Neural cell (in vitro differentiated cells): ENCODE data around the gene IGFBP7.

ENCODE experiments used
- CTCF ChIP-seq: fragments of 450-650 bp; IDR thresholded peaks from 2 replicates; pipeline ENCODE4 v1.5.1; 2014; ENCODE audit warnings: antibody characterized with exemption, mild to moderate bottlenecking, moderate library complexity; ENCODE audit not compliant: poor library complexity, severe bottlenecking
- EP300 ChIP-seq: fragments of 450-650 bp; conservative IDR thresholded peaks from 2 replicates; pipeline ENCODE4 v1.6.1; 2014; ENCODE audit warnings: antibody characterized with exemption, mild to moderate bottlenecking, moderate library complexity; ENCODE audit not compliant: poor library complexity, severe bottlenecking
- EZH2 ChIP-seq: fragments of 200-600, 300-800 bp; shearing (Covaris generic), sonication (generic); IDR thresholded peaks from 2 replicates; pipeline ENCODE4 v1.6.1; 2014; ENCODE audit warnings: antibody characterized with exemption, low read length, borderline replicate concordance, mild to moderate bottlenecking; ENCODE audit not compliant: insufficient read depth, poor library complexity, severe bottlenecking
- POLR2AphosphoS5 ChIP-seq: IDR thresholded peaks from 2 replicates; pipeline ENCODE4 v1.6.1; 2012
- RAD21 ChIP-seq: fragments of 450-650 bp; conservative IDR thresholded peaks from 2 replicates; pipeline ENCODE4 v1.6.1; 2014; ENCODE audit warnings: antibody characterized with exemption, mild to moderate bottlenecking, moderate library complexity
- SMC3 ChIP-seq: fragments of 450-650 bp; conservative IDR thresholded peaks from 2 replicates; pipeline ENCODE4 v1.6.1; 2014; ENCODE audit warnings: antibody characterized with exemption, mild to moderate bottlenecking, moderate library complexity; ENCODE audit not compliant: poor library complexity

GRCh38 chr4:57055886-57056285 lies 54.3 kb downstream of the IGFBP7 start:
- no peak for TF ChIP-seq CTCF
- TF ChIP-seq EP300: no peak
- TF ChIP-seq SMC3: no peak
- TF ChIP-seq RAD21: no peak
- TF ChIP-seq EZH2: no peak
- TF ChIP-seq POLR2AphosphoS5: no peak
